ENCODE data around the gene DNAJC18.

- TF ChIP-seq, protein P1, sequence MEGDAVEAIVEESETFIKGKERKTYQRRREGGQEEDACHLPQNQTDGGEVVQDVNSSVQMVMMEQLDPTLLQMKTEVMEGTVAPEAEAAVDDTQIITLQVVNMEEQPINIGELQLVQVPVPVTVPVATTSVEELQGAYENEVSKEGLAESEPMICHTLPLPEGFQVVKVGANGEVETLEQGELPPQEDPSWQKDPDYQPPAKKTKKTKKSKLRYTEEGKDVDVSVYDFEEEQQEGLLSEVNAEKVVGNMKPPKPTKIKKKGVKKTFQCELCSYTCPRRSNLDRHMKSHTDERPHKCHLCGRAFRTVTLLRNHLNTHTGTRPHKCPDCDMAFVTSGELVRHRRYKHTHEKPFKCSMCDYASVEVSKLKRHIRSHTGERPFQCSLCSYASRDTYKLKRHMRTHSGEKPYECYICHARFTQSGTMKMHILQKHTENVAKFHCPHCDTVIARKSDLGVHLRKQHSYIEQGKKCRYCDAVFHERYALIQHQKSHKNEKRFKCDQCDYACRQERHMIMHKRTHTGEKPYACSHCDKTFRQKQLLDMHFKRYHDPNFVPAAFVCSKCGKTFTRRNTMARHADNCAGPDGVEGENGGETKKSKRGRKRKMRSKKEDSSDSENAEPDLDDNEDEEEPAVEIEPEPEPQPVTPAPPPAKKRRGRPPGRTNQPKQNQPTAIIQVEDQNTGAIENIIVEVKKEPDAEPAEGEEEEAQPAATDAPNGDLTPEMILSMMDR (IDR thresholded peaks at IDR 0.05) = no peak
- no peak for TF ChIP-seq POLR2A (IDR thresholded peaks at IDR 0.05)
These were observed 22.1 kb downstream of the DNAJC18 start for GRCh38 chr5:139417214-139417613.
